OCI-LY1 (cell line): ENCODE results near the gene ACTL8.

Experiments
- H2AFZ ChIP-seq: fragments of 200-600 bp; sonication (generic), shearing (Covaris generic); 2 replicates; pipeline ENCODE4 v1.6.0; 2014; ENCODE audit warnings: antibody characterized with exemption, mild to moderate bottlenecking, low read length
- H3F3A ChIP-seq: fragments of 200-600 bp; sonication (generic), shearing (Covaris generic); 2 replicates; pipeline ENCODE4 v1.6.0; 2014; ENCODE audit warnings: mild to moderate bottlenecking, antibody characterized with exemption, low read length, moderate library complexity; ENCODE audit not compliant: insufficient read depth
- H3K27ac ChIP-seq: fragments of 200-600 bp; sonication (generic); 2 replicates; pipeline ENCODE4 v1.5.1; 2014; ENCODE audit warnings: low read length, mixed run types, mild to moderate bottlenecking, low read depth; ENCODE audit not compliant: poor library complexity, severe bottlenecking
- H3K27me3 ChIP-seq: fragments of 200-600 bp; sonication (generic); 2 replicates; pipeline ENCODE4 v1.6.0; 2014; ENCODE audit warnings: antibody characterized with exemption, mild to moderate bottlenecking, low read length, moderate library complexity; ENCODE audit not compliant: insufficient read depth
- H3K36me3 ChIP-seq: fragments of 200-600 bp; sonication (generic); 2 replicates; pipeline ENCODE4 v1.6.1; 2014; ENCODE audit warnings: mild to moderate bottlenecking, antibody characterized with exemption, low read length, moderate library complexity, mixed read lengths; ENCODE audit not compliant: insufficient read depth
- H3K4me1 ChIP-seq: fragments of 200-600 bp; sonication (generic); 2 replicates; pipeline ENCODE4 v1.5.1; 2014; ENCODE audit warnings: mild to moderate bottlenecking, low read length, moderate library complexity; ENCODE audit not compliant: insufficient read depth, severe bottlenecking
- H3K4me2 ChIP-seq: fragments of 200-600 bp; sonication (generic), shearing (Covaris generic); 2 replicates; pipeline ENCODE4 v1.6.1; 2014; ENCODE audit warnings: low read length
- H3K4me3 ChIP-seq: fragments of 200-600 bp; sonication (generic); 2 replicates; pipeline ENCODE4 v1.5.1; 2014; ENCODE audit warnings: low read length, low read depth, mild to moderate bottlenecking, mixed read lengths; ENCODE audit not compliant: poor library complexity, severe bottlenecking
- H3K79me2 ChIP-seq: fragments of 200-600 bp; shearing (Covaris generic); 2 replicates; pipeline ENCODE4 v1.6.1; 2016; ENCODE audit warnings: mixed run types, low read length, mixed read lengths; ENCODE audit not compliant: insufficient read depth
- H3K9ac ChIP-seq: fragments of 200-600 bp; sonication (generic), shearing (Covaris generic); 2 replicates; pipeline ENCODE4 v1.6.1; 2014; ENCODE audit warnings: mild to moderate bottlenecking, low read length, mixed read lengths
- H3K9me2 ChIP-seq: fragments of 200-600 bp; sonication (generic), shearing (Covaris generic); 2 replicates; pipeline ENCODE4 v1.6.1; 2014; ENCODE audit warnings: low read depth, mild to moderate bottlenecking, low read length, mixed read lengths
- H3K9me3 ChIP-seq: fragments of 200-600 bp; shearing (Covaris generic); 2 replicates; pipeline ENCODE4 v1.6.1; 2014; ENCODE audit warnings: low read length, mixed read lengths
- H4K20me1 ChIP-seq: fragments of 200-600 bp; sonication (generic), shearing (Covaris generic); 2 replicates; pipeline ENCODE4 v1.6.0; 2016; ENCODE audit warnings: mild to moderate bottlenecking, low read length; ENCODE audit not compliant: insufficient read depth
- EZH2 ChIP-seq: fragments of 200-600 bp; sonication (generic), shearing (Covaris generic); IDR thresholded peaks from 2 replicates; pipeline ENCODE4 v1.8.0; 2017; ENCODE audit warnings: borderline replicate concordance, mixed run types, mild to moderate bottlenecking, antibody characterized with exemption, low read length, moderate library complexity, mixed read lengths
- TF ChIP-seq, protein P1 (sequence below): fragments of 200-600 bp; sonication (generic), shearing (Covaris generic); IDR thresholded peaks from 2 replicates; pipeline ENCODE4 v1.5.1; 2017; ENCODE audit warnings: mild to moderate bottlenecking, antibody characterized with exemption, low read length, moderate library complexity, mixed read lengths

Gene ACTL8

DNA sequence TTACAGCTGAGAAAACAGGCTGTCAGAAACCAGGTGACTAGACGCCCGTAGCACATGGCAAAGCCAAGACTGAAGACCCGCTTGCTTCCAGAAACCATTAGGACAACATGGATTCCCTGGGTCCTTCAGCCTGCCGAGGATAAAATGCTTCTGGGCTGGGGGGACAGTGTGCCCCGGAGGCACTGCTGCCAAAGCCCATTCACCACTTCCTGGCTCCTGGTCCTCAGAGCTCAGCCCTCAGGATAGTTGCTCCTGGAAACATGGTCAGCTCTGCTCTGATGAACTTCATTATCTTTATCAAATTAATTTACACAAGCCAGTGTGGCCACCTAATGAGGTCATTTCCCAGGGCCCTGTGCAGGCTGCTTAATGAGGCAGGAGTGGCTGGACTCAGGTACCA lies 41.1 kb upstream of the ACTL8 start:
- Histone ChIP-seq H3K4me3 (no peak overlapping the region), H3K9ac (no peak overlapping the region), H3K27me3 (peaks cover 6% of the 10 kb centered on the region; the same call in 1 of the 2 replicates), H4K20me1 (no peaks in the 10 kb centered on the region), H3F3A (no peaks in the 10 kb centered on the region), H3K27ac (no peak overlapping the region), H3K36me3 (no peaks in the 10 kb centered on the region), H3K9me3 (no peaks in the 10 kb centered on the region), H3K9me2 (no peaks in the 10 kb centered on the region), H3K4me1 (no peaks in the 10 kb centered on the region), H2AFZ (no peak overlapping the region), H3K79me2 (no peaks in the 10 kb centered on the region), H3K4me2 (no peak overlapping the region)
- TF ChIP-seq EZH2, result no peak
- TF ChIP-seq, protein P1, sequence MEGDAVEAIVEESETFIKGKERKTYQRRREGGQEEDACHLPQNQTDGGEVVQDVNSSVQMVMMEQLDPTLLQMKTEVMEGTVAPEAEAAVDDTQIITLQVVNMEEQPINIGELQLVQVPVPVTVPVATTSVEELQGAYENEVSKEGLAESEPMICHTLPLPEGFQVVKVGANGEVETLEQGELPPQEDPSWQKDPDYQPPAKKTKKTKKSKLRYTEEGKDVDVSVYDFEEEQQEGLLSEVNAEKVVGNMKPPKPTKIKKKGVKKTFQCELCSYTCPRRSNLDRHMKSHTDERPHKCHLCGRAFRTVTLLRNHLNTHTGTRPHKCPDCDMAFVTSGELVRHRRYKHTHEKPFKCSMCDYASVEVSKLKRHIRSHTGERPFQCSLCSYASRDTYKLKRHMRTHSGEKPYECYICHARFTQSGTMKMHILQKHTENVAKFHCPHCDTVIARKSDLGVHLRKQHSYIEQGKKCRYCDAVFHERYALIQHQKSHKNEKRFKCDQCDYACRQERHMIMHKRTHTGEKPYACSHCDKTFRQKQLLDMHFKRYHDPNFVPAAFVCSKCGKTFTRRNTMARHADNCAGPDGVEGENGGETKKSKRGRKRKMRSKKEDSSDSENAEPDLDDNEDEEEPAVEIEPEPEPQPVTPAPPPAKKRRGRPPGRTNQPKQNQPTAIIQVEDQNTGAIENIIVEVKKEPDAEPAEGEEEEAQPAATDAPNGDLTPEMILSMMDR, result no peak

DNA sequence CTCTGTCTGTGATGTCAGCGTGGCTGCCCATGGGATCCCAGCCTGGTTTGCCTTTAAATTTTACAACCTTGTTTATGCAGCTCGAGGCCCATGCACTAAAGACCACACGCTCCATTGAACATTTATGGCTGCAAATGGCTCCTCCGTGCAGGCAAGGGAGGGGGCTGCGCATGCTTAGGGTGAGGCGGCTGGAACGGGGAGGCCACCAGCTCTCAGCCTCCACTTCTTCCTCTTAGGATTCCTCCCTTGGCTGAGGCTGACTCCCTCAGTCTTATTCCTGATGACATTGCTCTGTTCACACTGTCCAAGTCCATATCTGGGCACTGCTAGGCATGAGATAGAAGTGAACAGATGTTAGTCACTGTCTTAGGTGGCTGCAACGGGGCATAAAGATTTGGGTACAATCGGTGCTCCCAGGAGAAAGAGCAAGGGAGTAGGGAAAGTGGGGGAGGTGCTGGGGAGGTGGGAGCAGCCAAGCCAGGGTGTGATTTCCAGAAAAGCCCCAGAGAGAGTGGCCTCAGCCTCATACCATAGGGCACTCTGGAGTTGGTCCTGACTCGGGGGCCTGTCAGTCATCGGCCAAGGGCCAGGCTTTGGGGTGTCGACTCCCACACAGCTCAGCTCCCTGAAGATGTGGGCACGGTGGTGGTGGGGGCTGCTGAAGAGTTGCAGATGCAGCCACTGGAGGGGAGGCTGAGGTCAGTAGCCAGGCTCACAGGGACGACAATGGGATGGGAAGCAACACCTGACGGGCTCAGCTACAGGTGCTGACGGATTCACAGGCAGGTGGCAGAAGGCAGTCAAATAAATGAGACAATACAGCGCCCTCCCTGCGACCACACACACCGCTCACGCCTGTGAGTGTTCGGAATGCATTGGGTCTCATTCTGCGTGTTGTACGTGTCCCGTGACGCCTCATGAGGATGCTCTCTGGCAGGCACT lies 37.3 kb upstream of the ACTL8 start:
- no peaks in the 10 kb centered on the region for H3K36me3 ChIP-seq
- H4K20me1 ChIP-seq, result no peaks in the 10 kb centered on the region
- H3K4me3 ChIP-seq, result no peak overlapping the region
- H2AFZ ChIP-seq, result no peak overlapping the region
- H3K9me3 ChIP-seq, result no peaks in the 10 kb centered on the region
- 0 out of 2 replicates have a peak, but pooled peaks cover 3% of the 10 kb centered on the region for H3K27me3 ChIP-seq
- no peaks in the 10 kb centered on the region for H3F3A ChIP-seq
- H3K9me2 ChIP-seq, result no peaks in the 10 kb centered on the region
- TF ChIP-seq, protein P1, result no peak
- no peak for TF ChIP-seq EZH2
- no peak overlapping the region for H3K9ac ChIP-seq
- H3K4me1 ChIP-seq, result no peaks in the 10 kb centered on the region
- H3K79me2 ChIP-seq, result no peaks in the 10 kb centered on the region
- H3K27ac ChIP-seq, result no peak overlapping the region
- no peak overlapping the region for H3K4me2 ChIP-seq

- Histone ChIP-seq H3K4me1 (no peaks in the 10 kb centered on the region), H4K20me1 (no peaks in the 10 kb centered on the region), H3K27ac (no peak overlapping the region)
Observed at GRCh38 chr1:17719874-17720273, 35.3 kb upstream of the ACTL8 start.

More at GRCh38 chr1:17719874-17720273, 35.3 kb upstream of the ACTL8 start:
- no peaks in the 10 kb centered on the region for H3F3A ChIP-seq
- no peak overlapping the region for H2AFZ ChIP-seq
- no peaks in the 10 kb centered on the region for H3K79me2 ChIP-seq
- H3K36me3 ChIP-seq, result no peaks in the 10 kb centered on the region
- no peaks in the 10 kb centered on the region for H3K9me2 ChIP-seq
- no peaks in the 10 kb centered on the region for H3K9me3 ChIP-seq
- no peak for TF ChIP-seq EZH2
- TF ChIP-seq, protein P1, result no peak
- no peak overlapping the region for H3K4me2 ChIP-seq
- H3K27me3 ChIP-seq, result 0 out of 2 replicates have a peak, but pooled peaks cover 3% of the 10 kb centered on the region
- no peak overlapping the region for H3K9ac ChIP-seq
- no peak overlapping the region for H3K4me3 ChIP-seq
